Choroid plexus epithelial cell (primary cell): ENCODE data around the gene ZRANB3.
A peak's percentile ranks its signal among the peaks of the same experiment; 100 is the strongest.

Source experiments
- DNase-seq: peaks from one replicate; pipeline ENCODE4 v3.0.0-alpha.2; 2010; ENCODE audit warnings: low read depth
- H3K4me3 ChIP-seq: 2 replicates; pipeline ENCODE4 v1.5.1; 2011; ENCODE audit warnings: low read depth, mild to moderate bottlenecking, control low read depth, low read length, moderate library complexity
- TF ChIP-seq, protein P1 (sequence below): conservative IDR thresholded peaks from 2 replicates; pipeline ENCODE4 v1.5.1; 2011; ENCODE audit warnings: low read depth, mild to moderate bottlenecking, control low read depth, inconsistent platforms, low read length, moderate library complexity

The ZRANB3 gene

DNA sequence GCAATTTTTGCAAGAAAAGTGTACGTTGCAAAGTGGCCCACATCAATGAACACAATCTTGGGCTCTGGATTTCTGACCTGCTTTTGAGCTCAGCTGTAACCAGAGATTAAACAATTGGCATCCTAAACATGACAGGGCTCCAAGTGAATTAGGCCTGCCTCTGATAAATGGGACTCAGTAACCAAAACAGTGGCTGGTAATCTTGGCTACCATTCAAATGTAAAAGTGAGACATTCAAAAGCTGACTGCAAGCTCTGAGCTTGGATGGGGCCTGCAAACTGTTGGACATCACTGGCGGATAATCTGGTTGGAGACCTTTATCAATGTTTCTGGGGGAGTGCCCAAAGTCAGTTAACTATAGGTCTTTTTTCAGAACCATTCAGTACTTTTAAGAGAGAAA, 318.3 kb downstream of the ZRANB3 start:
- no peak overlapping the region for H3K4me3 ChIP-seq
- DNase-seq: no peak
- TF ChIP-seq, protein P1, sequence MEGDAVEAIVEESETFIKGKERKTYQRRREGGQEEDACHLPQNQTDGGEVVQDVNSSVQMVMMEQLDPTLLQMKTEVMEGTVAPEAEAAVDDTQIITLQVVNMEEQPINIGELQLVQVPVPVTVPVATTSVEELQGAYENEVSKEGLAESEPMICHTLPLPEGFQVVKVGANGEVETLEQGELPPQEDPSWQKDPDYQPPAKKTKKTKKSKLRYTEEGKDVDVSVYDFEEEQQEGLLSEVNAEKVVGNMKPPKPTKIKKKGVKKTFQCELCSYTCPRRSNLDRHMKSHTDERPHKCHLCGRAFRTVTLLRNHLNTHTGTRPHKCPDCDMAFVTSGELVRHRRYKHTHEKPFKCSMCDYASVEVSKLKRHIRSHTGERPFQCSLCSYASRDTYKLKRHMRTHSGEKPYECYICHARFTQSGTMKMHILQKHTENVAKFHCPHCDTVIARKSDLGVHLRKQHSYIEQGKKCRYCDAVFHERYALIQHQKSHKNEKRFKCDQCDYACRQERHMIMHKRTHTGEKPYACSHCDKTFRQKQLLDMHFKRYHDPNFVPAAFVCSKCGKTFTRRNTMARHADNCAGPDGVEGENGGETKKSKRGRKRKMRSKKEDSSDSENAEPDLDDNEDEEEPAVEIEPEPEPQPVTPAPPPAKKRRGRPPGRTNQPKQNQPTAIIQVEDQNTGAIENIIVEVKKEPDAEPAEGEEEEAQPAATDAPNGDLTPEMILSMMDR: no peak

DNA sequence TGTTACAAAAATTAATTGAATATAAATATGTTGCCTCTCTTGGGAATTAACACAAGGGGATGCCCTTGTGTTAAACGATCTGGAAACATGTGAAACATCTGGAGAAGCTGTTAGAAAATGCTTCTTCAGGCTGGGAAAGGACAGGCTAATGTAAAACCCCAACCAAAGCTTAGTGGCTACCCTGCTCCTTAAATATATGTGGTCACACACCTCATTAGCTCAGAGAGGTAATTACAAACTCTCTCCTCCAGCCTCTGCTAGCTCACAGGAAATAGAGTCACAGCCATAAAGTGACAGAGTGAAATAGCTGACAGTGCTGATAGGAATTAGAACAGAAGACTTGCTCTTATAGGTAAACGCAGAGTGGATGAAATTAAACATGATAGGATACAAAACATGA, 323.0 kb downstream of the ZRANB3 start:
- H3K4me3 ChIP-seq: no peak overlapping the region
- TF ChIP-seq, protein P1: no peak
- no peak for DNase-seq

DNA sequence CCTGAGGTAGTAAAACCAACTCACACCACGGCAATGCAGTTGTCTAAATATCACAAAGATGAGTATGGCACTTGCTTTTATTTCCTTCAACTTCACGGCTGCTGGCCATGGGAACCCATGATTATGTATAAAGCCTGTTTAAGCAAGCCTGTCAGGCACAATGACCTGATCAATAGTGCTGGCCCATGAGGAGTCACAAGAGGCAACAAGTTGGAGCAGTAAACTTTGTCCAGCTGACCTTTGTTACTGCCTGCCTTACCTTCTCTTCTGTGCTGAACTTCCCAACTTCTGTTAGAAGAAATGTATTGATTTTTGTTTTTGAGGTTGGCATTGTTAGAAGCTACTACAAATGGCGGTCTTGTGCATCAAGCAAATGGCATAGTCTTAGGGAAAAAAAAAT, 327.1 kb downstream of the ZRANB3 start:
- no peak for DNase-seq
- TF ChIP-seq, protein P1: no peak
- H3K4me3 ChIP-seq: no peak overlapping the region

DNA sequence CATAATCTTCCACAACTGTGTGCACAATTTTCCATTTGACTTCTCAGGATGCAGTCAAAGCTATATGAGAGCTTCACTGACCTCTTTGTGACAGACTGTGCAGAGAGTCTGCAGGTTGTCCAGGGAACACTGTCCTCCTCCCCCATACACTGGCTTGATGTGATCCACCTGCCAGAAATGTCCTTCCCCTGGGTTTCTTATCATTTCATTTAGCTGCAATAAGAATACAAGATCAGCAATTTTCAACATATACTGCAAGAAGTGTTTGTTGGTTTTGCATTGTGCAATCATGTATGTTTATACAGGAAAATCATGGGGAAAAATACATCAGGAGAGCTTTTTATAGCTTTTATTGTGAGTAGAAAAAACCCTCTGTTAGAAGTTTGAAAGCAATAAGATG, 328.3 kb downstream of the ZRANB3 start:
- H3K4me3 ChIP-seq: no peak overlapping the region
- TF ChIP-seq, protein P1: no peak
- DNase-seq: peak; percentile 23

DNA sequence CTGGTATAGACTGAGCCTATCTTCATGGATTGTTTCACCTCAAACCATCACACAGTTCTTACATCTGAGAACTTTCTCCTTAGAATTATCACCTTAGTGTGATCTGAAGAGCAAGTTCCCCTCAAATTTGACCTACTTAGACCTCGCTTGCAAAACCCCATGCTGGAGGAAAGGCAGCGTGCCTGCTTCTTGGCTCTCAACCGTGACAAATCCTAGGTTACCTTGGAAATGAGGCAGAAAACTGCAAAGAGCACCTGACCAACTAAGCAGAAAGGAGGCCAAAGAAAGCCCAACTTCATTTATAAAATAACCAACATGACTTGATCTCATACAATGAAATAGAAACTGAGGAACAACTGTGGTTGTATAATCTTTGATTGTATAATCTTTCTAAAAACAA, 332.5 kb downstream of the ZRANB3 start:
- DNase-seq: no peak
- TF ChIP-seq, protein P1: no peak
- H3K4me3 ChIP-seq: no peak overlapping the region

DNA sequence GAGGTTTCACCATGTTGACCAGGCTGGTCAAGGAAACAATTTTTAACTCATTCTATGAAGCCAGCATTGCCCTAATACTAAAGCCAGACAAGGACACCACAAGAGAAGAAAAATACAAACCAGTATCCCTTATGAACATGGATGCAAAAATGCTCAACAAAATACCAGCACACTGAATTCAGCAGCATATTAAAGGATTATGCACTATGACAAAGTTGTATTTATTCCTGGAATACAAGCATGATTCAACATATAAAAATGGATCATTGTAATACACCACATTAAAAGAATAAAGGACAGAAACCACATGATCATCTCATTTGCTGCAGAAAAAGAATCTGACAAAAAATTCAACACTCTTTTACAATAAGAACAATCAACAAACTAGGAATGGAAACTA, 340.2 kb downstream of the ZRANB3 start:
- H3K4me3 ChIP-seq: no peak overlapping the region
- TF ChIP-seq, protein P1: no peak
- DNase-seq: no peak

DNA sequence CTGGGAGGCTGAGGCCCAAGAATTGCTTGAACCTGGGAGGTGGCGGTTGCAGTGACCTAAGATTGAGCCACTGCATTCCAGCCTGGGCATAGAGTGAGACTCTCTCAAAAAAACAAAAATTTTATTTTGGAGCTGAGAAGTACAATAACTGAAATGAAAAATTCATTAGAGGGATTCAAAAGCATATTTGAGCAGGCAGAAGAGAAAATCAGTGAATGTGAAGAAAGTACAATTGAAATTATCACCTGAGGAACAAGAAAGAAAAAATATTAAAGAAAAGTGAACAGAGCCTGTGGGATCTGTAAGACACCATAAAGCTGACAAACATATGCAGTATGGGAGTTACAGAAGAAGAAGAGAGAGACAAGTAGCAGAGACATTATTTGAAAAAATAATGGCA, 341.9 kb downstream of the ZRANB3 start:
- DNase-seq: no peak
- TF ChIP-seq, protein P1: no peak

More for the DNA sequence above, 341.9 kb downstream of the ZRANB3 start:
- H3K4me3 ChIP-seq: no peak overlapping the region
